Activated CD4-positive, alpha-beta T cell treated with anti-CD3 and anti-CD28 coated beads, Interleukin-2, amount 10 ng/mL, durations not matched to agents 7 days and 5 days (primary cell): ENCODE results near the gene NPLOC4. TPM values are rescaled to one million over a fixed set of nuclear protein-coding genes. Genes with fewer than 3 reads are reported as not detected.
A peak's percentile ranks its signal among the peaks of the same experiment; 100 is the strongest.

Experiments
- CTCF ChIA-PET: fragments of 350-600 bp; sonication (Branson Sonifier 250); formaldehyde crosslinking; loops from one replicate; lab custom pipeline; 2021; ENCODE audit warnings: antibody characterized with exemption; lab: Charles Lee
- POLR2A ChIA-PET: fragments of 350-600 bp; sonication (Branson Sonifier 250); formaldehyde crosslinking; loops from one replicate; lab custom pipeline; 2021; ENCODE audit warnings: antibody characterized with exemption; lab: Charles Lee
- DNase-seq: peaks from one replicate; pipeline ENCODE4 v3.0.0-alpha.2; 2020
- H3K27ac Mint-ChIP-seq: one replicate; pipeline ENCODE4 v1.8.0; 2021; ENCODE audit warnings: mild to moderate bottlenecking, moderate library complexity, mixed read lengths
- H3K27me3 Mint-ChIP-seq: one replicate; pipeline ENCODE4 v1.8.0; 2021; ENCODE audit warnings: mixed read lengths
- H3K36me3 Mint-ChIP-seq: one replicate; pipeline ENCODE4 v1.8.0; 2021; ENCODE audit warnings: low read depth, mixed read lengths
- H3K4me1 Mint-ChIP-seq: one replicate; pipeline ENCODE4 v1.8.0; 2021; ENCODE audit warnings: mixed read lengths
- H3K4me3 Mint-ChIP-seq: one replicate; pipeline ENCODE4 v1.8.0; 2021; ENCODE audit warnings: mild to moderate bottlenecking, moderate library complexity, mixed read lengths
- H3K9me3 Mint-ChIP-seq: one replicate; pipeline ENCODE4 v1.8.0; 2021; ENCODE audit warnings: mixed read lengths
- total RNA-seq, 2 experiments: library from RNA; stranded (reverse); gene quantifications; one replicate each; pipeline ENCODE4 v1.2.3, GENCODE V29; 2021

NPLOC4 gene
- total RNA-seq, 2 experiments from 2014 or later: 91.3 to 98.2 TPM

DNA sequence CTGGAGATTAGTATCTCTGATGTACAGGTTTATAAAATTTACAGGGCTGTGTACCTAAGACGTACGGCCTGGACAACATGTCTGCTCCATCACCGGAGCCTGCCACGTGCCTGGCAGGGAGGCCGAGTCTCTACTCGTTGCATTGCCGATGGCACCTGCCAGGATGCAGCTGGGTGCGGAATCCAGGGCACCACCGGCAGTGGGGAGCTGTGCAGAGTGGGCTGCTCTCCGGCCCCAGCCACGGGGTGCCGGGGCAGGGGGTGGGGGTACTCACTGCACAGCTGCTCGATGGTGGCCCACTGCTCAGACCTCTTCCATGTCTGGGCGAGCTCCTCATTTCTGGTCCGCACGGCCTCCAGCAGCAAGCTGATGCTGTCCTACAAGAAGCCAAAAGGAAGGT lies 71.7 kb downstream of the NPLOC4 start:
- ChIA-PET CTCF (interaction anchor here (1.2 kb wide), 1 partner anchor 19 kb away, joined by 4 read pairs; no protein-coding TSS in a partner anchor), POLR2A (no interaction called here)
- no peak overlapping the region for H3K4me3 Mint-ChIP-seq
- peaks cover 40% of the 10 kb centered on the region for H3K36me3 Mint-ChIP-seq
- H3K4me1 Mint-ChIP-seq: peaks cover 8% of the 10 kb centered on the region
- no peaks in the 10 kb centered on the region for H3K27me3 Mint-ChIP-seq
- H3K27ac Mint-ChIP-seq: no peak overlapping the region
- DNase-seq: no peak
- H3K9me3 Mint-ChIP-seq: no peaks in the 10 kb centered on the region

DNA sequence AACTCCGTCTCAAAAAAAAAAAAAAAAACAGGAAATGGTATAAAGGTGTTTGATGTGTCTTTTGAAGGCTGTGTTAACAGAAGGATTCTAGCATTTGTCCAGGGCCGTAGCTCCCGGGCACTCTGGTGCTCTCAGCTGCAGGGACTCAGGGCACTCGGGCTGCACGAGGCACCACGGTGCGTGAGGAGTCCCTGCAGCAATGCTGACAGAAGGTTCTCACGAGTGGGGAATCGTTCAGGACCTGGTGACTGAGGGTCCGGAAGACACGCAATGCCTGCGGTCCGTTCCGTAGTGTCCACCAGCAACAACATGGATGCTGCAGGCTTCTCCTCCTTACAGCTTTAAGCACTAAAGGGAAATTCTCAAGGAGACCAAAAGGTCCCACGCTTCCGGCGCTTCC lies 72.1 kb downstream of the NPLOC4 start:
- Mint-ChIP-seq H3K9me3 (no peaks in the 10 kb centered on the region), H3K4me3 (no peak overlapping the region), H3K27ac (no peak overlapping the region), H3K36me3 (peaks cover 37% of the 10 kb centered on the region), H3K27me3 (no peaks in the 10 kb centered on the region), H3K4me1 (peaks cover 8% of the 10 kb centered on the region)
- DNase-seq: no peak
- ChIA-PET CTCF (no interaction called here), POLR2A (no interaction called here)

DNA sequence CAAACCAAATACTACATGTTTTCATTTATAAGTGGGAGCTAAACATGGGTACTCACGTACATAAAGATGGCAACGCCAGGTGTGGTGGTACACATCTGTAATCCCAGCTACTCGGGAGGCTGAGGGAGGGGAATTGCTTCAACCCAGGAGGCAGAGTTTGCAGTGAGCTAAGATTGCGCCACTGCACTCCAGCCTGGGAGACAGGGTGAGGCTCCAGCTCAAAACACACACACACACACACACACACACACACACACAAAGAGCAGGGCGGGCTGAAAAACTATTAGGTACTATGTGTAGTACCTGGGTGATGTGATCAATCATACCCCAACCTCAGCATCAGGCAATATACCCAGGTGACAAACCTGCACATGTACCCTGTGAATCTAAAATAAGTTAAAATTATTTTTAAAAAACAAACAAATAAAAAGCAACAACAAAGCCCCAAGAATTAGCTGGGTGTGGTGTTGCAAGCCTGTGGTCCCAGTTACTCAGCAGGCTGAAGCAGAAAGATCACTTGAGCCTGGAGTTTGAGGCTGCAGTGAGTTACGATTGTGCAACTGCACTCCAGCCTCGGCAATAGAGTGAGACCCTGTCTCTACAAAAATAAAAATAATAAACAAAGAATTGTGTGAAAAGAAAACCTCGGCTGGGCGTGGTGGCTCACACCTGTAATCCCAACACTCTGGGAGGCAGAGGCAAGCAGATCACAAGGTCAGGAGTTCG lies 72.9 kb downstream of the NPLOC4 start:
- CTCF ChIA-PET: no interaction called here
- DNase-seq: no peak
- Mint-ChIP-seq H3K27me3 (no peaks in the 10 kb centered on the region), H3K27ac (no peak overlapping the region), H3K4me3 (no peak overlapping the region), H3K9me3 (no peaks in the 10 kb centered on the region), H3K4me1 (peaks cover 8% of the 10 kb centered on the region), H3K36me3 (peaks cover 36% of the 10 kb centered on the region)
- POLR2A ChIA-PET: no interaction called here

DNA sequence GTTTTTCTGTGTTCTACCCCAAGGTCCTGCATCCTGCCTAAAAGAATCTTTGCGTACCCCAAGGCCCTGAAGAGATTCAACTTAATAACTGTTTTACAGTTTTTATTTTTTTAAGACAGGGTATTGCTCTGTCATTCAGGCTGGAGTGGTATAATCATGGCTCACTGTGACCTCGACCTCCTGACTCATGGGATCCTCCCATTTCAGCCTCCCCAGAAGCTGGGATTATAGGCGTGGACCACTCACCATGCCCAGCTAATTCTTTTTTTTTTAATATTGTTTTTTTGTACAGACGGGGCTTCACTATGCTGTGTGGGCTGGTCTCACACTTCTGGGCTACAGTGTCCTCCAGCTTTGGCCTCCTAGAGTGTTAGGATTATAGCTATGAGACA lies 75.4 kb downstream of the NPLOC4 start:
- peaks cover 8% of the 10 kb centered on the region for H3K4me1 Mint-ChIP-seq
- no peak overlapping the region for H3K27ac Mint-ChIP-seq
- no peaks in the 10 kb centered on the region for H3K27me3 Mint-ChIP-seq
- H3K9me3 Mint-ChIP-seq: no peaks in the 10 kb centered on the region
- ChIA-PET CTCF (interaction anchor here (0.6 to 1.1 kb wide), 3 partner anchors 9 to 18 kb away, joined by 3 to 4 read pairs (median 3); partner anchors contain the start of gene FAAP100), POLR2A (interaction anchor here (0.6 kb wide), 1 partner anchor 10 kb away, joined by 5 read pairs; no protein-coding TSS in a partner anchor)
- DNase-seq: no peak
- H3K36me3 Mint-ChIP-seq: peaks cover 35% of the 10 kb centered on the region
- H3K4me3 Mint-ChIP-seq: no peak overlapping the region

DNA sequence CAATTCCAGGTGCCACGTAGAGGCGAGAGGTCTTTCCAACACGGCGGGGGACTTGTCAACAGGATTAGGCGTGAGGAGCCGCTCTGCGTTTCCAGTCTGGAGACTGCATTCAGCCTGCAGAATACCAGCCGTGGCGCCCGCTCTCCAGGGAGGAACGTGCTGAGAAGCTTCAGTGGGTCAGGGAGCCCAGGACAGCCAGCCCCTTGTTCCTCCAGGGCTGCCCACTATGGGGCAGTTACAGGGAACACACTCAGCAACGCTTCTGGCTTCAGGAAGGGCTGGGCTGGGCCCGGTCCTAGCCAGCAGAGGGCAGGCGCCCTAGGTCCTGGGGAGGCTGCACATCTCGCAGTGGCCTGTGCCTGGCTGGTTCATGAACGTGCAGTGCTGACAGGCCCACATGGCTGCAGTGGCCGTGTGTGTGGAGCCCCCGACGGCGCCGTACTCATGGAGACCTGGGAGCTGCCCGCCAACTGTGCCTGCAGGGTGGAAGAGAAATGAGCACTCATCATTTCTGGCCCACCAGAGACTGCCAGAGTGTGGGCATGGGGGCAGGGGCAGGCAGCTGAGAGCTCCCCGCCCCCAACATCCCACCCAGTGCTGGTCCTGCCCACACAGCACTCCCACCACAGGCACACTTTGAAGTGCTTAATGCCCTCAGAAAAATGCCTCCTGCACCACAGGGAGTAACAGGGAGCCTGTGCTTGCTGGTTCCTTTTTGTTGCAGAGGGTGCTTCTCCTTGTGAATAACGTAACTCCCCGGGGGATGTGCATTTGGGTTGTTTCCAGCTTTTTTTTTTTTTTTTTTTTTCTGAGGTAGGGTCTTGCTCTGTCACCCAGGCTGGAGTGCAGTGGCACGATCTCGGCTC lies 77.7 kb downstream of the NPLOC4 start:
- POLR2A ChIA-PET: no interaction called here
- DNase-seq: no peak
- Mint-ChIP-seq H3K4me1 (peaks cover 3% of the 10 kb centered on the region), H3K4me3 (no peak overlapping the region), H3K9me3 (no peaks in the 10 kb centered on the region), H3K36me3 (peaks cover 20% of the 10 kb centered on the region), H3K27me3 (no peaks in the 10 kb centered on the region), H3K27ac (no peak overlapping the region)
- CTCF ChIA-PET: interaction anchor here (0.8 to 1.3 kb wide), 2 partner anchors 27 to 56 kb away, joined by 3 read pairs; no protein-coding TSS in a partner anchor

DNA sequence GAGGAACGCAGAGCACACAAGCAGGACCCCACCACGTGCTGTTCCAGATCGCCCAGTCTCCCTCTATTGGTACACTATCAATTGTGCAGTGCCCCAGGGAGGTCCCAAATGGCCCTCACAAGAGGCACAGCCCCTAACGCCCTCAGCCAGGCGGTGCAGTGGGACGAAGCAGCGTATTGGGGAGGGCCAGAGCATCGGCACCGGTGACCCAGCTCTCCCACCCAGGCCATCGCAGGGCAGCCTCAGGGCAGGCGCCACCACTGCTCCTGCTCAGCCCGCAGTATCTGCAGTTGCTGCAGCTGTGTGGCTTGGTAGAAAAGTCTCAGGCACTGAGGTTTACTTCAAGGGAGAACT lies 78.8 kb downstream of the NPLOC4 start:
- POLR2A ChIA-PET: no interaction called here
- CTCF ChIA-PET: interaction anchor here (1.1 to 1.3 kb wide), 2 partner anchors 19 to 28 kb away, joined by 3 read pairs; no protein-coding TSS in a partner anchor
- H3K9me3 Mint-ChIP-seq: no peaks in the 10 kb centered on the region

DNA sequence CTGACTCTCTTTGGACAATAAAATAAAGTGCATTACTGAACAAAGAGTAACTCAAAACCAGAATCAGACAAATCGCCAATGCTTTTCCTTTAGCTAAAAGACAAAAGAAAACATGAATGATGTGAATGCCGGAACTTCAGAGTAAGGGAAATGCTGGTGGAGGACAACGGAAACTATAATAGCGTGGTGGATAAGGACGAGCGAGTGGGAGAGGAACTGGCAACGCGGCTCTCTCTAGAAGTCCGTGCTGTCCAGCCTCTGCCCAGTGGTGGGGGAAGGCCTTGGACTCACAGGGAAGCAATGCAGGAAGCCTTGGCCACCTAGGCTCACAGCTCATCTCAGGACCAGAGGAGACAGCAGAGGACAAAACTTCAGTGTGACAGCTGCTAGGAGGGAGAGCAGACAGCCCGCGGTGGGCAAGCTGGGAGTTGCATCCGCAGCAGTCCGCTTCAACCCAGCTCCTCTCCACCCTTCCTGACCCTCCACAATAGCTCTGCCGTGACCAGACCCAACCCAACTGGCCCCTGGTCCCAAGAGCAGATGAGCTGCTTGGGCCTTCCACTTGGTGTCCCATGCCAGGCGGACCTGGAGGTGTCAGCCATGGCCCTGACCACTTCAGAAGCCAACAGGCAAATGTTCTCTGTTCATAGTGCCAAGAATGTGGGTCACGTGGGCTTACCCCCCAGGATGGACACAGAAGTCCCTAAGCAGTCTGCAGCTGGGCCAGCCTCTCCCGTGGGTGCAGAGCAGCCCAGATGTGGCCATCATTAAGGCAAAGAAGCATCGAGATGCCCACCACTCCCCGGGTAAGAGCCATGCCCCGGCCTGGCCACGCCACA lies 79.4 kb downstream of the NPLOC4 start:
- Mint-ChIP-seq H3K27me3 (no peaks in the 10 kb centered on the region), H3K9me3 (no peaks in the 10 kb centered on the region), H3K36me3 (peaks cover 17% of the 10 kb centered on the region), H3K4me1 (peaks cover 16% of the 10 kb centered on the region), H3K4me3 (no peak overlapping the region), H3K27ac (no peak overlapping the region)
- CTCF ChIA-PET: interaction anchor here (0.6 to 1.1 kb wide), 2 partner anchors 18 to 53 kb away, joined by 3 read pairs; no protein-coding TSS in a partner anchor
- no peak for DNase-seq
- POLR2A ChIA-PET: no interaction called here

More for the DNA sequence above, 78.8 kb downstream of the NPLOC4 start:
- Mint-ChIP-seq H3K36me3 (peaks cover 20% of the 10 kb centered on the region), H3K4me1 (peaks cover 14% of the 10 kb centered on the region), H3K27ac (no peak overlapping the region), H3K4me3 (no peak overlapping the region), H3K27me3 (no peaks in the 10 kb centered on the region)
- DNase-seq: no peak

DNA sequence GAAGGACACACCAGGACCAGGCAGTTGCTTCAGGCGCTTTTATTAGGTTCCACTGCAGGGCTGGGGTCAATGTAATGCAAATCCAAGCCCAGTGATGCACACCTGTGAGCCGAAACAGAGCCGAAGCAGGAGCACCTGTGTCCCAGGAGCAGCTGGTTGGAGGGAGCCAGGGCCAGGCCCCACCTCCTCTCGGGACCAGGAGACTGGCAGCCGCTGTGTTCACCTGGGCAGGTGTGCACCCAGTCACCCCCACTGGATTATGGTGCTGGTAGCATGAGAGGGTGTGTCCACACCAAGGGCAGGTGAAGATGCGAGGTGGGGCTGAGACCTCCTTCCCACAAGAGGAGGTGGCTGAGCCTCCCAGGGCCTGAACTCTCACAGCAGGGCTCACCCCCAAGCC lies 80.0 kb downstream of the NPLOC4 start:
- no peak for DNase-seq
- H3K27ac Mint-ChIP-seq: no peak overlapping the region
- H3K9me3 Mint-ChIP-seq: no peaks in the 10 kb centered on the region
- H3K27me3 Mint-ChIP-seq: no peaks in the 10 kb centered on the region
- ChIA-PET POLR2A (no interaction called here), CTCF (interaction anchor here (0.6 to 1.1 kb wide), 2 partner anchors 18 to 54 kb away, joined by 3 read pairs; no protein-coding TSS in a partner anchor)
- no peak overlapping the region for H3K4me3 Mint-ChIP-seq
- peaks cover 15% of the 10 kb centered on the region for H3K36me3 Mint-ChIP-seq
- peaks cover 16% of the 10 kb centered on the region for H3K4me1 Mint-ChIP-seq

DNA sequence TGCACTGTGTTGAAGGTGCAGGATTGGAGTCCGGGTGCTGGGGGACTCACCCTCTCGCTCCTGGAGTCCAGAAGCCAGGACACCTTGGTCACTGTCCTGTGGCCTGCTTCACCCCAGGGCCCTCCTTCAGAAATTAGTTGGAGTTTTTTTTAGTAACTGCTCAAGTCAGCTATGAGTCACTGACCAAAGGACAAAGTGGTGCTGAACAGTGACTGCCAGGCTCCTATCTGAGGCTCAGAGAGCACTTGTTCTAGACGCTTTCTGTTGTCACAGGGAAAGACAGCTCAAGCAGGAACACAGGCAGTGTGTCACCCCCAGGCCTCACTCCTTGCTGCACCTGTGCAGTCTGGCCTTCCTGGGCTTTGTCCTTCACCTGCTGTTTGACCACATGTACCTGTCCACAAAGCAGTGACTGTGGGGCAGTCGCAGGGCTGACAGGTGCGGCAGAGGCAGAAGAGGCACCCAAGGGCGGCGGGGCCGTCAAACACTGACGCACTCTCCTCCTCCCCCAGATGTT lies 80.7 kb downstream of the NPLOC4 start:
- H3K27ac Mint-ChIP-seq: no peak overlapping the region
- CTCF ChIA-PET: no interaction called here

DNA sequence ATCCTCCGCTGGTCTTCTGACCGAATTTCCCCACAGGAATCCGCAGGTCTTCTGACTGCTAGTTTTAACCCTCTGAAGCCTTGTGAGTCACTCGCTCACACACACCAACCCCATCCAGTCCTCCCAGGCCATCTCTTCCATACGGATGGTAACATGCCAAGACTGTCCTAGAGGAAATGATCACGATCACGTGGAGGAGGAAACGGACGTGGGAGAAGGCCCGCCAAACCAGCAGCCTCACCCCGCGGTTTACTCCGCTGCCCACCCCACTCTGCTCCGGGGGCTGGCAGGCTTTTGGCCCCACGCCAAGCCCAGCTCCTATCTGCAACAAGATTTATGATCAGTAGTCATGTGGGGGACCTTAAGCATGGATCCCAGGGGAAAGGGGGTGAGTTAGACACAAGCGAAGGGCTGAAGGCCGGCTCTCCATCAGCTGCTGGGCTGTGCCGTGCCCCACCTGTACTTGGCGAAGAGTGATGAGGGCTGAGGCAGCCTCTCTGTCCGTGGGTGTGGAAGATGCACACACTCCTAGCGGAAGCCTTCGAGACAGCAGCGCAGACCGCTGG lies 83.2 kb downstream of the NPLOC4 start:
- Mint-ChIP-seq H3K27ac (peak overlapping the region; percentile 92), H3K9me3 (no peaks in the 10 kb centered on the region), H3K36me3 (peaks cover 18% of the 10 kb centered on the region), H3K4me1 (peaks cover 35% of the 10 kb centered on the region), H3K4me3 (peak overlapping the region; percentile 87), H3K27me3 (no peaks in the 10 kb centered on the region)
- DNase-seq: no peak
- POLR2A ChIA-PET: no interaction called here
- CTCF ChIA-PET: no interaction called here

More for the DNA sequence above, 80.7 kb downstream of the NPLOC4 start:
- Mint-ChIP-seq H3K27me3 (no peaks in the 10 kb centered on the region), H3K36me3 (peaks cover 15% of the 10 kb centered on the region), H3K4me3 (no peak overlapping the region), H3K4me1 (peaks cover 19% of the 10 kb centered on the region), H3K9me3 (no peaks in the 10 kb centered on the region)
- POLR2A ChIA-PET: no interaction called here
- DNase-seq: no peak

DNA sequence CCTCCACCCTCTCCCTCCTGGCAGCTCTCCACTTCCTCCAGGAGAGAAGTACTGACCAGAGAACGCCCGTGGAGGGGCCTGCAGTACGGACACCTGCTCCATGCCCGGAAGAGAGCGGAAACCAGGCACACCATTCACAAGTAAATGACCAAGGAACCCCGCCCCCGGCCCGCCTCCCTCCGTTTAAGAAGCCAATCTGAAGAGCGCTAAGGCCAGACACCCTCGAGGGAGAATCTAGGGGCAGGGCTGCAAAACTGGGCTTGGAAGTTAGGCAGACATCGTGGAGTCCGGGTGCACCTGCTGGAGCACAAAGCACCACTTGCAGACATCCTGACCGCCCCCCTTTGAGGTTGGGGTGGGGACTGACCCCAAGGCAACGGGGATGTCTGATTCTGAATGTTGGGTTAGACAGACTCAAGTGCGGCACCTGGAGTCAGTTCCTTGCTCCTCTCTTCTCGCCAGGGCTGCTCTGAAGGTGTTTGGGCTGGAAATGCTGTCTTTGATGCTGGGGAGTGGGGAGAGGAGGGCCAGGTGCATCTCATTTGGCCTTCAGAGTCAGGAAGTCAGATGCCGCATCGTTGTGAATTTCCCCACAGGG lies 83.8 kb downstream of the NPLOC4 start:
- Mint-ChIP-seq H3K9me3 (no peaks in the 10 kb centered on the region), H3K36me3 (peaks cover 16% of the 10 kb centered on the region), H3K27me3 (no peaks in the 10 kb centered on the region), H3K4me1 (peaks cover 35% of the 10 kb centered on the region), H3K27ac (peak overlapping the region; percentile 92), H3K4me3 (peak overlapping the region; percentile 87)
- CTCF ChIA-PET: interaction anchor here (1.1 to 1.4 kb wide), 5 partner anchors 9 to 34 kb away, joined by 3 to 5 read pairs (median 4); no protein-coding TSS in a partner anchor
- POLR2A ChIA-PET: no interaction called here
- peak; percentile 86 for DNase-seq
